Activated CD8-positive, alpha-beta memory T cell treated with anti-CD3 and anti-CD28 coated beads, Interleukin-2, amount 50 U/mL, for 1 hour (primary cell): ENCODE data around the gene ADGRD1.

Experiments used
- DNase-seq: peaks from one replicate; pipeline ENCODE4 v3.0.0-alpha.2; 2020; ENCODE audit errors: extremely low read depth

The ADGRD1 gene

DNA sequence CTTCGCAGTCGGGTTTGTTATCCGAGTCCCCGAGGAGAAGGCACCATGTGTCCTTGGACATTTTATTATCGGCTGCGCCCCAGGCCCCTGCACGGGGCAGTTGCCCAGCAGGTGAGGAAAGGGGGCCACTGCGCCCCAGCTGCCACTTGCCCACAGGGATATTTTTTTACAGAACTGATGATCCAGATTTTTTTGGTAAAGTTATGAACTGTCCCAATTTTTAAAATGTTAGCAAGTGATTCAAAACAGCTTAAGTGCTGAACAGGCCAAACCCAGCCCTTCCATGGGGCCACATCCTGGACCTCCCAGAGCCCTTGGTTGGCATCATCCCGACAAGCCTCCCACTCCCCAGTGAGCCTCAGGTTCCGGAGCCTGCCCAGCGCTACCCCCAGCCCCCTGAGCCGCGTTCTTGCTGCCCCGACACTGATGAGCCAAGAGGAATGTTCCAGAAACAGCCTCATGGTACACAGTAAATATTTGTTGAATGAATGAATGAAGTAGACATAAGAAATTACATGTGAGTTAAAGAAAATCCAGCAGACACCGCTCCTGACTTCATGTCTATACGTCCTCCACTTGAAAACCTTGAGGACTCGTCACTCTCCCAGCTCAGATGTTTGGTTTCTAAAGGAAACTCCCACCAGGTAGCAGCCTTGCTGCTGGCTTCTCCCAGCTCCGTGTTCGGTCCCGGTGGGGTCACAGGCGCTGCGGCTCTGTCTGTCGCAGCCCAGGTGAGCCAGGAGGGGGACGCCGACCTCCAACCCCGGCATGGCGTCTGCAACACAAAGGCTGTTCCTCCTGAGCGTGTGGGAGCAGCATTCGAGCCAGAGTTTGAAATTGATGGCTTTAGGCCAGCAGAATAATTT is 88.5 kb downstream of the ADGRD1 start:
- DNase-seq, result no peak

DNA sequence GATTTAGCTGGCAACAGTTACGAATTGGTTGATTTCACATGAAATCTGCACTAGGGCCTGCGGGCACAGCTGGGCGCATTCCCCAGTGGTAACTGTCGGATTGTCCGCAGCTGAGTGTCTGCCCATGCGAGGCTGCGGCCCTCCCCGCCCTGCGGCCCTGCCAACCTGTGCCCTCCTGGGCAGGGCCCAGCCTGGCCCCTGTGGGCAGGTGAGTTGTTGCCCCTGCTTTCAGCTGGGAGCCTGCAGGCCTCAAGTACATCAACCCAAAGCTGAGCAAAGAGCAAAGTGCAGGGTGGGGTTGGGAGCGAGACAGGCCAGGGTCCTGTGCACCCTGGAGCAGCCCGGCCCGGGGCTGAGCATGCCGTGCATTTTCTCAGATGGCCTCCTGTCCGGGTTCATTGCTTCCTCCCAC is 89.1 kb downstream of the ADGRD1 start:
- DNase-seq, result no peak

DNA sequence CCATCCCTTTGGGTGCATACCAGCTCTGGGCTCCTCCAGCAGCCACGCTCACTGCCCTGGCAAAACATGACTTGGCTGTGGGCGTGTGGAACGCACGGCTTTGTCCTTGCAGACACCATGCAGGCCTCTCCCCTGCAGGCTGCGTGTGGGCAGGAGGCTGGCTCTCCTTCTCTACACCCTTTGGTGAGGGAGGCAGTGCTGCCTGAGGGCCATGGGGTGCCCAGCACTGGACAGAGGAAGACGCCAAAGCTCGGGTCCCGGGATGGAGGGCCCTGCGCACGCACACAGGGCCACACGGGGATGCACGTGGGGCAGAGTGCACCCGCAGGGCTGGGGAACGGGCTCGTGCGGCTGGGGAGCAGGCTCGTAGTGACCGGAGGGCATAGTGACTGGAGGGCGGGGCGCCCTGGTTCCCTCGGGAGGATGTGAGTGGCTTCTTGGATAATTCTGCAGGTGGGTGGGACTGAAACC is 89.7 kb downstream of the ADGRD1 start:
- DNase-seq, result no peak

DNA sequence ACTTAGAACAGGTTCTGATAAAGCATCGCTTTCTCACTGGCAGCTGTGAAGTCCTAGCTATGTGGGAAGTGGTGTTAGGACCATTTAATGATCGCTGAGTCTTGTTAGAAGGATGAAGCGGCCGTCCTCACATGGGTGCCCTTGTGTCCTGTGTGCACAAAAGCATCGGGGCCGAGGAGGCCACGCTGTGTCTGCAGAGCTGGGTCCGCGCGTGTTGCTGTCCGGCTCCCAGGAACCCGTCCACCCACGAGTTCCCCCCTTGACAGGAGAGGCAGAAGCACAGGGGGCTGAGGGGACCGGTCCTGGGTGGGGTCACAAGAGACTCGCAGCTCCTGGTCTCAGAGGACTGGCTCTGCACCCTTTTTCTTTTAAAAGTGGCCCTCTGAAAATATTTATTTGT is 90.4 kb downstream of the ADGRD1 start:
- no peak for DNase-seq

DNA sequence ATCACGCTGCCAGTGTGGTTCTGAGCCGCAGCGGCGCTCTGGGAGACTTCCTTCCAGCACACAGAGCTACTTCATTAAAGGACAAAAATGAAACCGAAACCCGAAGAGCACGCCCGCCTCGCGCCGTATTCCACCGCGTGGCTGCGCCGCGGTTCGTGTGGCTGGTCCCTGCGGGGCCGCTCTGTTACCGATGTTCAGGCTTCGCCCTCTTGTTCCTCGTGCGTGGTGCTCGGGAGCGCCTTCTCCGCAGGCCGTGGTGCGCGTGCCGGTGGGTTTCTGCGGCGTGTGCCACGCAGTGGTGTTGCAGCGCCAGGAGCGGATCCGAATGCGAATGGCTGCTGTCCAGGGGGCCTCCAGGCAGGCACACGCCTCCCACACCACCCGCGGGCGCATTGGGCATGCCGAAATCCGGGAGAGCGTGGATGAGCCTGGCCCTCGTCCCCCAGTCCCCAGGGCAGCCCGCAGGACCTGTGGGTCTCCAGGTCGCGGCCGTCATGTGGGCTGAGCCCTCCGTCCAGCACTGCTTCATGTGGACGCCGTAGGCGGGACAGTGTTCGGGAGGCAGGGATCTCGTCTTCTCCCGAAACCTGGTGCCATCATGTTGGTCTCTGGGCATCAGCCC is 91.2 kb downstream of the ADGRD1 start:
- no peak for DNase-seq

DNA sequence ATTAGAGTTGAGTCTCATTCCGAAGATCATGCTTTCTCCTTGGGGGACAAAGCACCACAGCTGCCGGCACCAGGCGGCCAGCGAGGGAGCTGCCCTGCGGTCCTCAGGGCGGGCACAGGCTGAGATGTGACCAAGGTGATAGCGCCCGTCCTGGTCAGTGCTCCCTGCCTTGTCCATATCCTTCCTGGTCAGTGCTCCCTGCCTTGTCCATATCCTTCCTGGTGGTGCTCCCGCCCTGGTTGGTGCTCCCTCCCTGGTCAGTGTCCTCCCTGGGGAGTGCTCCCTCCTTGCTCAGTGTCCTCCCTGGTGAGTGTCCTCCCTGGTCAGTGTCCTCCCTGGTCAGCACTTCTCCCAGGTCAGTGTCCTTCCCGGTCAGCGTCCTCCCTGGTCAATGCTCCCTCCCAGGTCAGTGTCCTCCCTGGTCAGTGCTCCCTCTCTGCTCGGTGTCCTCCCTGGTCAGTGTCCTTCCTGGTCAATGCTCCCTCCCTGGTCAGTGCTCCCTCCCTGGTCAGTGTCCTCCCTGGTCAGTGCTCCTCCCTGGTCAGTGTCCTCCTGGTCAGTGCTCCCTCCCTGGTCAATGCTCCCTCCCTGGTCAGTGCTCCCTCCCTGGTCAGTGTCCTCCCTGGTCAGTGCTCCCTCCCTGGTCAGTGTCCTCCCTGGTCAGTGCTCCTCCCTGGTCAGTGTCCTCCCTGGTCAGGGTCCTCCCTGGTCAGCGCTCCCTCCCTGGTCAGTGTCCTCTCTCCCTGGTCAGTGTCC is 92.2 kb downstream of the ADGRD1 start:
- no peak for DNase-seq

DNA sequence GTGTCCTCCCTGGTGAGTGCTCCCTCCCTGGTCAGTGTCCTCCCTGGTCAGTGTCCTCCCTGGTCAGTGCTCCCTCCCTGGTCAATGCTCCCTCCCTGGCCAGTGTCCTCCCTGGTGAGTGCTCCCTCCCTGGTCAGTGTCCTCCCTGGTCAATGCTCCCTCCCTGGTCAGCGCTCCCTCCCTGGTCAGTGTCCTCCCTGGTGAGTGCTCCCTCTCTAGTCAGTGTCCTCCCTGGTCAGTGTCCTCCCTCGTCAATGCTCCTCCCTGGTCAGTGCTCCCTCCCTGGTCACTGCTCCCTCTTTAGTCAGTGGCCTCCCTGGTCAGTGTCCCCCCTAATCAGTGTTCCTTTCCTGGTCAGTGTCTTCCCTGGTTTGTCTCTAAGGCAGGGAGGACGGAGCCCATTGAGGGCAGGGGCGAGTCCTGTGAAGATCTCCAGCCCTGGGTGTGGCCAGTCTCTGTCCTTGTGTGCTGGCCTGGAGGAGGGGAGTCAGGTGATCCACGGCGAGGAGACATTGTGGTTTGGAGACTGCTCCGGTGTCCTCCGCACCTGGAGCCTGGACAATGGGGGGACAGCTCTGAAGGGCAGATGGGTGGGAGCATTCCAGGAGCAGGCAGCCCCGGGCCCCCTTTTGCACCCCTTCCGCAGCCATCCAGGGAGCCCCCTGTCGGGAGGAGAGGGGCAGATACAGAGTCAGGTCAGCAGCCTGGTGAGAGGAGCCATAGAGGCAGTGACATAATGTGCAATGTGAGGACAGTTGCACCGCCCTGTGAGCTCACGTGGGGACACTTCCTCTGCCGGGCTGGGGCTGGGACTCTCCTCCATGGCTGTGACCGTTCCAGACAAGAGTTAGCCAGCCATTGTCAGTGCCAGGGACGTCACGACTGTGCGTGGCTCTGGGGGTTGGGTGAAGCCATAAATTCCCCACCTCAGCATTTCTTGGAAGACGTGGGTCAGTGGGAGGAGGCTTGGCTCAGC is 93.4 kb downstream of the ADGRD1 start:
- DNase-seq, result no peak

DNA sequence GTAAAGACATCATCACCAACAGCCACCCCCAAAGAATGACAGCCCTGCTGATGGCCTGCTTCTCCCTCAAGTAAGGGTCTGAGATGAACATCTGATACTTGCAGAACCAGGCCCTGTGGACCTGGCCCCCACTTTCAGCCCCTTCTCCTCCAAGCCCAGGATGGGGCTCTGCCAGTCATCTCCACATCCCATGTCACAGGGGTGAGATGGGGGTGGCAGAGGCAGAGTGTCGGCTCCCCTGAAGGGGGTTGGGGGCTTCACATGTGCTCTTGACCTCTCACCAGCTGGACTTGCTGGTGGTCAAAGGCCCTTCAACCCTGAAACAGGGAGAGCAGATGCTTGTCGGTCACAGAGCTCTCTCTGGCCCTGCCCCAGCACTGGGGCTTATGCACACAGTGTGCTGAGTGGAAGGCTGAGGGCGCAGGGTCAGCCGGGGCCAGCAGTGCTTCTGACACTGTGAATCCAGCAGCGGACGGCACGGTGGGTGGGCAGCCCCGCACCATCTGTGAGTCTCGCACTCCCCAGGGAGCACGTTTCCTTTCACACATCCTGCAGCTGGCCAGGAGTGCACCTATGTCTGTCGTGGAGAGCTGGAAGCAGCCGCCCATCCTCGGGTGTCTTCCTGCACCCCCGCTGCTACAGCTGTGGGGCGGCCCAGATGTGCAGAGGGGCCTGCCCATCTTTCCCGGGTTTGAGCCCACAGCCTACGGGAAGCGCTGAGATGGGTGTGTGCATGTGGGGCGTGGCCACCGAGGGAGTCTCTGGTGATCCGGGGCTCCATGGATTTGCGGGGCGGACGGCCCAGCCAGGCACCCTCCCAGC is 94.3 kb downstream of the ADGRD1 start:
- DNase-seq, result no peak

DNA sequence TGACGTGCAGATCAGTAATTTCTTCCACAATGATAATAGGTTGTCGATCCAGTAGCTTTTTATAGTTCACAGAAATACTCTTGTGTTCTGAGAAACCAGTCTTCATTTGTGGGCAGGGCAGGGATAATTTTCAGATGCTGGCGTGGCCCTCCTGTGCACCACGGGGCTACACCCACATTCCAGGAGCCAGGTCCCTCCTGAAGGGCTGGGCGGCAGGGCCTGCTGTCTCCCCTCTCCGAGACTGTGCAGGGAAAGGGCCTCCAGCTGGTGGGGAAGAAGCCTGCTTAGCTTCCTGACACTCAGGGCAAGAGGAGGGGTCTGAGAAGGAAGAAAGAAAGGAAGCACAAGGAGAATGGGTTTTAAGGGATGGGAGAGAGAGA is 94.9 kb downstream of the ADGRD1 start:
- no peak for DNase-seq

DNA sequence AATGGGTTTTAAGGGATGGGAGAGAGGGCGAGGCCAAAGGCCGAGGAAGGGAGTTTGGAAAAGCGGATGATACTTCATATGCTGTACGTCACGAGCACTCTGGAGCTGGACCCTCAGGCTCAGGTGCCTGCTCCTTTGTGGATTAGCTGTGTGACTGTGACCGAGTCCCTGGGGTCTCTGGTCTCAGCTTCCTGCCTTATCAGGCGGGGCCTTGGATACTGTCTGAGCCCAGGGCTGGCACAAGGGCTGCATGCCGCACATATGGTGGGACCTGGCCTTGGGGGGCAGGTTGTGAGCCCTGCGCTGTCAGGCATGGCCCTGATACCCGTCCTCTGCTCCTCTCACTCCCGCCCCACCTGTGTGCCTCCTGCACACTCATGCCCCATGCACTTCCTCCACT is 95.3 kb downstream of the ADGRD1 start:
- no peak for DNase-seq

DNA sequence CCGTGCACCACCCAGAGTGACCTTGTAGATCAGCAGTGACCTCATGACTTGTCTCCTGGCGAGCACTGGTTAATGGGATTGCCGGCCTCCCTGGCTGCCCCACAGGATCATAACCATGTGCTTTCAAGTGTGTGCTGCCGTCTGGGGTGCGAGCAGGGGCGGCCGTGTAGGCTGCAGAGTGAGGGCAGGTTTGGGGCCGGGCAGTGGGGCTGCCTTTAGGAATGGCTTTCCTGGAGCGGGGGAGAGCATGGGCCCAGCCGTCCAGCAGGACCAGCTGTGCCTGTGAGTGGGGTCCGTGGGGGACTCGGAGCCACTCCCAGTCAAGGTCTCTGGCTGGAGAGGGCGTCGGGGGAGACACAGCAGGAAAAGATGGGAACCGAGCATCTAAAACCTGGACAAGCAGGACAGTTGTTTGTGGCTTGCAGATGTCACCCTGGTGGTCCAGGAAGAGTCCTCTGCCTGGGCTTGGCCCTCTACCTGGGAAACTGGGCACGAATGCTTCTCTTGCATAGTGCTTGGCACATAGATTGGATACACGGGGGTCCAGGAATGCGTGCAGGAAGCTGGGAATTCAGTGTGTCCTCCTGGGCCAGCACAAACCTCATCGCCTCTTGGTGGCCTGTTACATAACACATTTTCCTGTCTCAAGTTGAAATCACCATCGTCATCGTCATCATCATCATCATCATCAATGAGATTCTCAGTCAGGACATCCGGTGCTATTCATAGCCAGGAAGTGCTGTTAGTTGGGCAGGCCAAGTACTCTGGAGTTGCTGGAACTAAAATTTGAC is 96.0 kb downstream of the ADGRD1 start:
- DNase-seq, result no peak

DNA sequence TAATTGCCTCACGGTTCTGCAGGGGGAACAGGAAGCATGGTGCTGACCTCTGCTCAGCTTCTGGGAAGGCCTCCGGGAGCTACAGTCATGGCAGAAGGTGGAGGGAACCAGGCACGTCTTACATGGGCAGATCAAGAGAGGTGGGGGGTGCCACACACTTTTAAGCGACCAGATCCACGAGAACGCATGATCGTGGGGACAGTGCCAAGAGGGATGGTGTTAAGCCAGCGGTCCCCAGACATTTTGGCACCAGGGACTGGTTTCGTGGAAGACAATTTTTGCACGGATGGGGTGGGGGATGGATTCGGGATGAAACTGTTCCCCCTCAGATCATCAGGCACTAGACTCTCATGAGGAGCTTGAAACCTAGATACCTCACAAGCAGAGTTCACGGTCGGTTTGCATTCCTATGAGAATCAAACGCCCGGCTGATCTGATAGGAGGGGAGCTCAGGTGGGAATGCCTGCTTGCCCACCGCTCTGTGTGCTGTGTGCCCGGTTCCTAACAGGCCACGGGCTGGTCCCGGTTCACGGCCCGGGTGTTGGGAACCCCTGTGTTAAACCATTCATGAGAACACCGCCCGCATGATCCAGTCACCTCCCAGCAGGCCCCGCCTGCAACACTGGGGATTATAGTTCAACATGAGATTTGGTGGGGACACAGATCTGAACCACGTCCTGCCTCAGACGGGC is 96.9 kb downstream of the ADGRD1 start:
- DNase-seq, result no peak

DNA sequence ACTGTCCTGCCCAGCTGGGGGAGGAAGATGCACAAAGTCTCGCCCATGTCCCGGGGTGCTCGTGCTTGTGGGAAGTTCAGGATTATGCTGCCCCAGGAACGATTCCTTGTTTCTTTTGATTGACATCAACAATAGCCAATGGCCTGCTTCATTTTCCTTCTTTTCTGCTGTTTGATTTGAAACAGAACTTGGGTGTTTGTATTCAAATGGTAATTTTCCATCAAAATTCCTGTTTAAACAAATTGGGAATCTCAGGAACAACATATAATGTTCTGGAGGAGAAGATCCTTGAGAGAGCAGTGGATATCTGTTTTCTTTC is 97.4 kb downstream of the ADGRD1 start:
- DNase-seq, result no peak

DNA sequence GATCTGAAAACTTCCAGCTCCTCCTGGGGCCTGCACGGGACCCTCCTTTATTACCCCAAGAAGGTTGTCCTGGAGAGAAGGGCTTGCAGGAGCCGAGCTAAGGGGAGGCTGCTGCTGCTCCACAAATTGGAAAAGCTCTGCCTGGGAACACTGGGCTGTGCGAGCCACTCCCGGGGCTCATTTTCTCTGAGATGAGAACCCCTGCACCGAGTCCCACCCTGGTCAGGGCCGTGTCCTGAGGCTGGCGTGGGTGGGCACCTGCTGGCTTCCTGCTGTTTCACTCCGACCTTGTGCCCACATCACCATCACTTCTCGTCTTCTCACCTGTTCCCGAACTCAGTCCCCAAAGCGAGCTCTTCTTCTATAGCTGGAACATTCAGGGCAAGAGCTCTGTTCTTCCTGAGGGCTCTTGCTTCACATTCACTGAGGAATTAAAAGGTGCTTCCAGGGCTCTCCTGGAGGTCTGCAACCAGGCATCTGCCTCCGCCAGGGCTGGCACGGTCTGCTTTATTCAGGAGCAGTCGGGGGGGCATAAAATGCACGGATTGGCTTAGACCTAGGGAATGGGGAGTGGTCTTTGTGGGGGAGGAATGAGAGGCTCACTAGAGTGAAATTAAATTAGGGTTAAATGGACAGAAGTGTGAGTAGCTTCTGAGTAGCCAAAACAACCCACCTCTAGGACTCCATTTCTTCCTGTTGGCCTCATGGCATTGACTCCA is 98.5 kb downstream of the ADGRD1 start:
- DNase-seq, result no peak

DNA sequence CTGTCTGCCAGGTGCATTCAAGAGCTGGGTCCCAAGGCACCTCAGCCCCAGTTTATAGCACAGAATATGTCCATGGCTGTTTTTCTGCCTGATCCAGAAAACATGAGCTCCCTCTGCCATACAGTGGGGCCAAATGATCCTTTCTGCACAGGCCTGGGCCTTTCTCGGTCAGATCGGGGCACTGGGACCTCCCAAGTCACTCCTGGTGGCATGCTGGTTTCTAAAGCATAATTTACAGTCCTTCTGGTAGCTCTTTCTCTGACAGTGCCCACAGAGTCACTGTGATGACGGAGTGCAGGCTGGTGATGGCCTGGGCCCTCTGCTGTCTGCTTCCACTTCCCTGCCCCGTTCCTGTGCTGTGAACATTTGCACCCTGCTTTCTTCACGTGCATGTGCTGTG is 99.2 kb downstream of the ADGRD1 start:
- DNase-seq, result no peak

DNA sequence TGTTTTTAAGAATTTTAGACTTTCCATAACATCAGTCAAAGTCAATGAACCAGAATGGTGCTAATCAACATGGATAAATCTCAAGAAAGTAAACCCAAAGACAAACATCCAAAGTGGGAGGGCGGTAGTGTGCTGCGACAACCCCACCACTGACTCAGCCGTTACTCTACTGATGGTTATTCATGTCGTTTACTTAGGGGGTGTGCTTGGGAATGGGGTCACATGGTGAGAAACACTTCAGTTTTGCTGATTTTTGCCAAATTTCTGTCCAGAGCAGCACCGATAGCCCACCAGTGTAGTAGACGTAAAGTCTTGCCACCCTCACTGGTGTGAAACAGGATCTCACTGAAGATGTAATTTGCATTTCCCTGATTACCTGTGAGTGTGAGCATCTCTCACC is 99.9 kb downstream of the ADGRD1 start:
- no peak for DNase-seq

DNA sequence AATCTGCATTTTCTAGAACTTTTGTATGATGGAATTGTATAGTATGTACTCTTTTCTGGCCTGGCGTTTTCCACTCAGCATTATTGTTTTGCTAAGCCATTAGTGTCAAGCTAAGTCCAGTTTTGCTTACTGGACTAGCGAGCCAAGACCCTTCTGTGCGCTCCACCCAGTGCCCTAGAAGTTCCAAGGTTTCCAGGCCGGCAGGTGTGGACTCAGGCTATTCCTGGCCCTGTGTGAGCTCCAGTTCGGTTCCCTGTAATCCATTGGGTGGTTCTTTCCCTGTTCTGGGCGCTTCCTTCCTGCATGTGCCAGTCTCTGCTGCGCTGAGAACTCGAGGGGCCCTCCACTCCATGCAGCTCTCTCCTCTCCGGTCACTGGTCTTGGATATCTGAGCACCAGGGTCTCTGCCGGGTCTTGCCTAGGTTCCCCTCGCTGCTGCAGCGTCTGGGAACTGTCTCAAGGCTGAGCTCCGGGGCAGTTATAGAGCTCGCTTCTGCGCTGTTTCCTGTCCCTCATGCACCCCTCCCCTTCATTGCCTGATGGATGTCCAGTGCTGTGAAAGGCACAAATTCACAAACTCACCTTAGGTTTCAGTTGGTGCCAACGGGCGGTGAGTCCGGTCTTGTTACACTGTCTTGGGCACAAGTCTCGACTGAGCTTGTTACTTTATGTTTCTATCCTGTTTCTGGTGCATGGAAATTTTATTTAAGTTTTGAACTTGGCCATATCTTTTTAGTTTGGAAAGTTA is 100.8 kb downstream of the ADGRD1 start:
- no peak for DNase-seq

DNA sequence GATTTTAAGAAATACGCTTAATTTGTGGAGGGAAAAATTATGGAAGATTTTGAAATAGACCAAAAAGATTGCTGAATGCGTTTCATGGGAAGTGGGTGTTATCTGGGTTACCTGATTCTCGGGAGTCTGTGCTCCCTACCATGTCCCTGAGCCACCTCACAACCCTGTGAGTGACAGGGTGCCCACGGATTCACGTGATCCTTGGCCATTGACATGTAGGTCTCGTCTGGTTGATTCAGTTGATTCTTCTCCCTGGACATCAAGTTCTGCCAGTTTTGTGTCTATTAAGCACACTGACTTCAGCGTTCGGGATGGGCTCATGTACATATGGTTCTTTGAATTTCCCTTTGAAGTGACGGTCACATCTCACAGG is 101.4 kb downstream of the ADGRD1 start:
- DNase-seq, result no peak
